Liver (tissue), 9 donors: ENCODE data around the gene FGG. TPM values are rescaled to one million over a fixed set of nuclear protein-coding genes. Genes with fewer than 3 reads are reported as not detected.

Source experiments
- DNase-seq: peaks from one replicate; pipeline ENCODE4 v3.0.0-alpha.2; 2017; ENCODE audit warnings: low spot score
- H3K27ac ChIP-seq, 2 donors: one replicate each; pipeline ENCODE4 v1.7.0; 2013; ENCODE audit warnings: inconsistent platforms in 2 of 2, low read length in 2 of 2, control low read depth in 1 of 2, low read depth in 1 of 2, mild to moderate bottlenecking in 1 of 2
- H3K27me3 ChIP-seq, 4 donors: one replicate each; pipeline versions ENCODE4 v1.6.1 to v1.7.0; 2013; ENCODE audit warnings: low read length in 3 of 4, inconsistent platforms in 1 of 4, mild to moderate bottlenecking in 1 of 4, moderate library complexity in 1 of 4; ENCODE audit not compliant: control insufficient read depth in 4 of 4, insufficient read depth in 4 of 4
- H3K36me3 ChIP-seq, 4 donors: one replicate each; pipeline versions ENCODE4 v1.6.1 to v1.7.0; 2013; ENCODE audit warnings: low read length in 3 of 4, mild to moderate bottlenecking in 3 of 4, low read depth in 1 of 4, moderate library complexity in 1 of 4; ENCODE audit not compliant: control insufficient read depth in 4 of 4, insufficient read depth in 3 of 4
- H3K4me1 ChIP-seq, 4 donors: one replicate each; pipeline versions ENCODE4 v1.6.1 to v1.7.0; 2013; ENCODE audit warnings: low read length in 3 of 4, mild to moderate bottlenecking in 3 of 4, moderate library complexity in 1 of 4; ENCODE audit not compliant: control insufficient read depth in 4 of 4, insufficient read depth in 4 of 4
- H3K4me3 ChIP-seq, 3 donors: one replicate each; pipeline versions ENCODE4 v1.6.1 to v1.7.0; 2013; ENCODE audit warnings: low read length in 3 of 3, control low read depth in 1 of 3, low read depth in 1 of 3, mild to moderate bottlenecking in 1 of 3
- H3K9ac ChIP-seq, 2 donors: one replicate each; pipeline ENCODE4 v1.7.0; 2013; ENCODE audit warnings: low read length in 2 of 2, mild to moderate bottlenecking in 2 of 2, moderate library complexity in 2 of 2, control low read depth in 1 of 2, low read depth in 1 of 2
- H3K9me3 ChIP-seq, 4 donors: one replicate each; pipeline versions ENCODE4 v1.6.1 to v1.7.0; 2013; ENCODE audit warnings: low read length in 3 of 4; ENCODE audit not compliant: control insufficient read depth in 4 of 4
- EGR1 ChIP-seq, 2 donors: IDR thresholded peaks; 2 replicates each; pipeline ENCODE4 v1.6.1; 2016 to 2018; ENCODE audit warnings: antibody characterized with exemption in 2 of 2, low read depth in 2 of 2
- FOXA1 ChIP-seq: IDR thresholded peaks from 2 replicates; pipeline ENCODE4 v1.6.1; 2016; ENCODE audit warnings: antibody characterized with exemption
- FOXA2 ChIP-seq: IDR thresholded peaks from 2 replicates; pipeline ENCODE4 v1.6.1; 2016; ENCODE audit warnings: antibody characterized with exemption
- GABPA ChIP-seq, 2 donors: IDR thresholded peaks in 1 of 2; conservative IDR thresholded peaks in 1 of 2; 2 replicates each; pipeline ENCODE4 v1.6.1; 2016; ENCODE audit warnings: antibody characterized with exemption in 2 of 2, mild to moderate bottlenecking in 1 of 2, moderate library complexity in 1 of 2
- HNF4A ChIP-seq, 2 donors: conservative IDR thresholded peaks; 2 replicates each; pipeline ENCODE4 v1.6.1; 2016; ENCODE audit warnings: antibody characterized with exemption in 2 of 2, mild to moderate bottlenecking in 2 of 2
- HNF4G ChIP-seq: IDR thresholded peaks from 2 replicates; pipeline ENCODE4 v1.6.1; 2016; ENCODE audit warnings: antibody characterized with exemption
- JUND ChIP-seq, 2 donors: IDR thresholded peaks; 2 replicates each; pipeline ENCODE4 v1.6.1; 2016; ENCODE audit warnings: antibody characterized with exemption in 2 of 2
- NR2F2 ChIP-seq: IDR thresholded peaks from 2 replicates; pipeline ENCODE4 v1.6.1; 2016; ENCODE audit warnings: antibody characterized with exemption
- RAD21 ChIP-seq, 2 donors: IDR thresholded peaks; 2 replicates each; pipeline ENCODE4 v1.6.1; 2016; ENCODE audit warnings: antibody characterized with exemption in 2 of 2, mild to moderate bottlenecking in 2 of 2
- RXRA ChIP-seq, 2 donors: IDR thresholded peaks; 2 replicates each; pipeline ENCODE4 v1.6.1; 2017 to 2018; ENCODE audit warnings: antibody characterized with exemption in 2 of 2, mild to moderate bottlenecking in 1 of 2
- SP1 ChIP-seq: IDR thresholded peaks from 2 replicates; pipeline ENCODE4 v1.6.1; 2018; ENCODE audit warnings: antibody characterized with exemption, mild to moderate bottlenecking
- TAF1 ChIP-seq: conservative IDR thresholded peaks from 2 replicates; pipeline ENCODE4 v1.6.1; 2016; ENCODE audit warnings: antibody characterized with exemption, mild to moderate bottlenecking
- YY1 ChIP-seq: IDR thresholded peaks from 2 replicates; pipeline ENCODE4 v1.6.1; 2016; ENCODE audit warnings: antibody characterized with exemption, mild to moderate bottlenecking
- WGBS: extraction: QIAGEN DNeasy Blood & Tissue Kit; methylation state at CpG from one replicate; pipeline ENCODE4 v1.1.7; 2013; 5-methylcytosine and 5-hydroxymethylcytosine counted together
- polyA plus RNA-seq, 2 donors: library from polyadenylated mRNA; stranded (reverse) in 1 of 2; unstranded in 1 of 2; fragments of 200-250 nt in 1 of 2; fragments of >200 nt in 1 of 2; fragmentation: Nextera tagmentation in 1 of 2; extraction: Ambion mirVana in 1 of 2; gene quantifications; one replicate each; pipeline versions ENCODE4 v1.2.1 to v1.2.3, GENCODE V29; 2013 to 2015
- total RNA-seq, 2 donors: library from RNA; depleted of rRNA; stranded (reverse); fragments of >200 nt; gene quantifications; one replicate each; pipeline ENCODE4 v1.2.3, GENCODE V29; 2014
- TF ChIP-seq, protein P1 (sequence below): IDR thresholded peaks from 2 replicates; pipeline ENCODE4 v1.6.1; 2016; ENCODE audit warnings: antibody characterized with exemption, mild to moderate bottlenecking
- TF ChIP-seq, protein P2 (sequence below): IDR thresholded peaks from 2 replicates; pipeline ENCODE4 v1.6.1; 2016; ENCODE audit warnings: antibody characterized with exemption
- TF ChIP-seq, protein P3 (sequence below): IDR thresholded peaks from 2 replicates; pipeline ENCODE4 v1.6.1; 2016; ENCODE audit warnings: antibody characterized with exemption
- TF ChIP-seq, protein P4 (sequence below): fragments of 150-350 bp; IDR thresholded peaks from 2 replicates; pipeline ENCODE4 v1.5.1; 2017; ENCODE audit warnings: improper control_type of control experiment, low read depth, low read length; ENCODE audit not compliant: missing input control
- TF ChIP-seq, protein P5 (sequence below): IDR thresholded peaks from 2 replicates; pipeline ENCODE4 v1.6.1; 2016; ENCODE audit warnings: antibody characterized with exemption
- donor health status: healthy.
- donor health status: healthy.
- donor health status: healthy.
- donor health status: healthy.
- donor health status: healthy.

The FGG gene
- total and polyA plus RNA-seq, 4 donors: 7,404 to 20,700 (median 15,071) TPM

DNA sequence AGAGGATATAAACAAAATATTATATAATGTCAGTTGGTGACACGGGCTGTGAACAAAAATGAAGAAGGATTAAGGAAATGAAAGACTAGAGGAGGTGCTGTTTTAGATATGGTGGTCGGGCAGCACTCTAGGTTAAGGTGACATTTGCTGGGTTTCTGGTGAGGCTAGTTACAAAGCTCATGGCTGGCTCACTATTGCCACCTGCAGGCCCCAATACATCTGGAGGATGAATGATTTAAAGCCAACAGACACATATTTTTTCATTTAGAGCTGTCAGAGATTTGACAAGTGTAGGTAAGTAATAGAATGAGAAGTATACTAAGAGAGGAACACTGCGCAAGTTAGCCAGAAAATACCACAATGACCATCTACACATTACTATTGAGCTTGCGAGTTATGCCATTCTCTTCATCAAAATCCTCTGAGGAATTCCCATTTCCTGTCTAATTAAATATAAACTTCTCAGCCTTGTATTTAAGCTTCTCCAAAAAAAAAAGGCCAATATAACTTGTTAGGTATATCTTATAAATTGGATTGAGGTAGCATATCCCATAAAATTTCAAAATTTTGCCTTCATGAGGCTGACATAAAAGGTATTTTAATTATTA is 6.4 kb upstream of the FGG start (continued):
- TF ChIP-seq, protein P1, sequence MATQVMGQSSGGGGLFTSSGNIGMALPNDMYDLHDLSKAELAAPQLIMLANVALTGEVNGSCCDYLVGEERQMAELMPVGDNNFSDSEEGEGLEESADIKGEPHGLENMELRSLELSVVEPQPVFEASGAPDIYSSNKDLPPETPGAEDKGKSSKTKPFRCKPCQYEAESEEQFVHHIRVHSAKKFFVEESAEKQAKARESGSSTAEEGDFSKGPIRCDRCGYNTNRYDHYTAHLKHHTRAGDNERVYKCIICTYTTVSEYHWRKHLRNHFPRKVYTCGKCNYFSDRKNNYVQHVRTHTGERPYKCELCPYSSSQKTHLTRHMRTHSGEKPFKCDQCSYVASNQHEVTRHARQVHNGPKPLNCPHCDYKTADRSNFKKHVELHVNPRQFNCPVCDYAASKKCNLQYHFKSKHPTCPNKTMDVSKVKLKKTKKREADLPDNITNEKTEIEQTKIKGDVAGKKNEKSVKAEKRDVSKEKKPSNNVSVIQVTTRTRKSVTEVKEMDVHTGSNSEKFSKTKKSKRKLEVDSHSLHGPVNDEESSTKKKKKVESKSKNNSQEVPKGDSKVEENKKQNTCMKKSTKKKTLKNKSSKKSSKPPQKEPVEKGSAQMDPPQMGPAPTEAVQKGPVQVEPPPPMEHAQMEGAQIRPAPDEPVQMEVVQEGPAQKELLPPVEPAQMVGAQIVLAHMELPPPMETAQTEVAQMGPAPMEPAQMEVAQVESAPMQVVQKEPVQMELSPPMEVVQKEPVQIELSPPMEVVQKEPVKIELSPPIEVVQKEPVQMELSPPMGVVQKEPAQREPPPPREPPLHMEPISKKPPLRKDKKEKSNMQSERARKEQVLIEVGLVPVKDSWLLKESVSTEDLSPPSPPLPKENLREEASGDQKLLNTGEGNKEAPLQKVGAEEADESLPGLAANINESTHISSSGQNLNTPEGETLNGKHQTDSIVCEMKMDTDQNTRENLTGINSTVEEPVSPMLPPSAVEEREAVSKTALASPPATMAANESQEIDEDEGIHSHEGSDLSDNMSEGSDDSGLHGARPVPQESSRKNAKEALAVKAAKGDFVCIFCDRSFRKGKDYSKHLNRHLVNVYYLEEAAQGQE: no peak
- TF ChIP-seq TAF1 (no peak), FOXA2 (no peak), YY1 (peak; percentile 18), RXRA (IDR thresholded peaks at IDR 0.05) (no peak), FOXA1 (no peak)
- TF ChIP-seq, protein P2, sequence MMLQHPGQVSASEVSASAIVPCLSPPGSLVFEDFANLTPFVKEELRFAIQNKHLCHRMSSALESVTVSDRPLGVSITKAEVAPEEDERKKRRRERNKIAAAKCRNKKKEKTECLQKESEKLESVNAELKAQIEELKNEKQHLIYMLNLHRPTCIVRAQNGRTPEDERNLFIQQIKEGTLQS: no peak

DNA sequence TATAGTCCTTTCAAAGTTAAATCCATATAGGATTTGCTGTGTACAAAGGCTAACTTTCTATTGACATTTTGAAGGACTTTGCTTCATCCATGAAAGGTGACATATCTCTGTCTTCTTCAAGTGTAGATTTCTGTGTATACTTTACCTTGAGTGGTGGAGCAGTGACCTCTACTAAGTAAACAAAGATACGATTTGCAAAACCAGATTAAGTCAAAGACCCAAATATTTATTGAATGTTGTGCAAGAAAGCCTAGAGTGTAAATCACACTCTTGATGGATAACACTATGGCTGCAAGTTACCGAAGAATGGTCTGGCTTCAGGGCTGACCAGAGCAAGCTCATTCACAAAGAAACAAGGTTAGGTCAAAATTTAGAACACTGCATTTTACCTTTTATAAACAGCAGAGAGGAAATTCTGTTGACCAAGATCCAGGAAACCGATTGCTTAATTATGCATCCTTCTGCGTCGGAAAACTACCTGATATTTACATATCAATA is 5.4 kb upstream of the FGG start:
- 22% methylated on average over 5 of the region's 5 CpGs for WGBS
- no peak for DNase-seq
- peak overlapping the region; percentile 42 to 82 for H3K9ac ChIP-seq
- peak overlapping the region; percentile 74 to 89 for H3K27ac ChIP-seq
- peaks cover 9 to 54% (median 52%) of the 10 kb centered on the region in 4 donors for H3K4me1 ChIP-seq
- H3K4me3 ChIP-seq: peak overlapping the region in 1 of 3 donors; percentile 49
- H3K9me3 ChIP-seq: no peaks in the 10 kb centered on the region
- H3K27me3 ChIP-seq: no peaks in the 10 kb centered on the region
- no peaks in the 10 kb centered on the region for H3K36me3 ChIP-seq
- TF ChIP-seq NR2F2 (no peak), SP1 (peak; percentile 88), JUND (IDR thresholded peaks at IDR 0.05) (peak; percentile 76 to 85), RAD21 (IDR thresholded peaks at IDR 0.05) (peak in 1 of 2 donors; percentile 36), EGR1 (IDR thresholded peaks at IDR 0.05; ENCODE audit: low read depth in 2 of 2) (no peak), HNF4A (conservative IDR thresholded peaks at IDR 0.05) (peak; percentile 81 to 86), FOXA2 (peak; percentile 94), RXRA (IDR thresholded peaks at IDR 0.05) (peak; percentile 92 to 94), YY1 (no peak), TAF1 (peak; percentile 68), GABPA (IDR thresholded peaks at IDR 0.05 in 1 of 2, conservative IDR thresholded peaks at IDR 0.05 in 1 of 2) (no peak), FOXA1 (peak; percentile 95), HNF4G (peak; percentile 54)
- TF ChIP-seq, protein P2: peak; percentile 60
- TF ChIP-seq, protein P3, sequence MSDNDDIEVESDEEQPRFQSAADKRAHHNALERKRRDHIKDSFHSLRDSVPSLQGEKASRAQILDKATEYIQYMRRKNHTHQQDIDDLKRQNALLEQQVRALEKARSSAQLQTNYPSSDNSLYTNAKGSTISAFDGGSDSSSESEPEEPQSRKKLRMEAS: peak; percentile 76
- TF ChIP-seq, protein P4, sequence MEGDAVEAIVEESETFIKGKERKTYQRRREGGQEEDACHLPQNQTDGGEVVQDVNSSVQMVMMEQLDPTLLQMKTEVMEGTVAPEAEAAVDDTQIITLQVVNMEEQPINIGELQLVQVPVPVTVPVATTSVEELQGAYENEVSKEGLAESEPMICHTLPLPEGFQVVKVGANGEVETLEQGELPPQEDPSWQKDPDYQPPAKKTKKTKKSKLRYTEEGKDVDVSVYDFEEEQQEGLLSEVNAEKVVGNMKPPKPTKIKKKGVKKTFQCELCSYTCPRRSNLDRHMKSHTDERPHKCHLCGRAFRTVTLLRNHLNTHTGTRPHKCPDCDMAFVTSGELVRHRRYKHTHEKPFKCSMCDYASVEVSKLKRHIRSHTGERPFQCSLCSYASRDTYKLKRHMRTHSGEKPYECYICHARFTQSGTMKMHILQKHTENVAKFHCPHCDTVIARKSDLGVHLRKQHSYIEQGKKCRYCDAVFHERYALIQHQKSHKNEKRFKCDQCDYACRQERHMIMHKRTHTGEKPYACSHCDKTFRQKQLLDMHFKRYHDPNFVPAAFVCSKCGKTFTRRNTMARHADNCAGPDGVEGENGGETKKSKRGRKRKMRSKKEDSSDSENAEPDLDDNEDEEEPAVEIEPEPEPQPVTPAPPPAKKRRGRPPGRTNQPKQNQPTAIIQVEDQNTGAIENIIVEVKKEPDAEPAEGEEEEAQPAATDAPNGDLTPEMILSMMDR: no peak
- TF ChIP-seq, protein P1: no peak
- TF ChIP-seq, protein P5, sequence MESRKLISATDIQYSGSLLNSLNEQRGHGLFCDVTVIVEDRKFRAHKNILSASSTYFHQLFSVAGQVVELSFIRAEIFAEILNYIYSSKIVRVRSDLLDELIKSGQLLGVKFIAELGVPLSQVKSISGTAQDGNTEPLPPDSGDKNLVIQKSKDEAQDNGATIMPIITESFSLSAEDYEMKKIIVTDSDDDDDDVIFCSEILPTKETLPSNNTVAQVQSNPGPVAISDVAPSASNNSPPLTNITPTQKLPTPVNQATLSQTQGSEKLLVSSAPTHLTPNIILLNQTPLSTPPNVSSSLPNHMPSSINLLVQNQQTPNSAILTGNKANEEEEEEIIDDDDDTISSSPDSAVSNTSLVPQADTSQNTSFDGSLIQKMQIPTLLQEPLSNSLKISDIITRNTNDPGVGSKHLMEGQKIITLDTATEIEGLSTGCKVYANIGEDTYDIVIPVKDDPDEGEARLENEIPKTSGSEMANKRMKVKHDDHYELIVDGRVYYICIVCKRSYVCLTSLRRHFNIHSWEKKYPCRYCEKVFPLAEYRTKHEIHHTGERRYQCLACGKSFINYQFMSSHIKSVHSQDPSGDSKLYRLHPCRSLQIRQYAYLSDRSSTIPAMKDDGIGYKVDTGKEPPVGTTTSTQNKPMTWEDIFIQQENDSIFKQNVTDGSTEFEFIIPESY: no peak
